GM20000 (cell line): ENCODE data around the gene AANAT.

Experiments
- DNase-seq: peaks from one replicate; pipeline ENCODE4 v3.0.0; 2012; ENCODE audit warnings: low spot score
- CTCF ChIP-seq: IDR thresholded peaks from 2 replicates; pipeline ENCODE4 v1.5.1; 2012; ENCODE audit warnings: mild to moderate bottlenecking, control low read depth; ENCODE audit errors: extremely low read depth, missing control alignments

The AANAT gene

GRCh38 chr17:76442341-76443338, 24.8 kb upstream of the AANAT start:
- DNase-seq, result no peak
- TF ChIP-seq CTCF, result no peak

GRCh38 chr17:76444518-76445311, 22.7 kb upstream of the AANAT start:
- no peak for DNase-seq
- no peak for TF ChIP-seq CTCF

- DNase-seq, result no peak
- no peak for TF ChIP-seq CTCF
These were observed 21.5 kb upstream of the AANAT start for GRCh38 chr17:76445697-76446448.

GRCh38 chr17:76446449-76447231, 20.8 kb upstream of the AANAT start:
- DNase-seq, result no peak
- TF ChIP-seq CTCF, result no peak

- no peak for DNase-seq
- TF ChIP-seq CTCF, result no peak
These were observed 19.3 kb upstream of the AANAT start for GRCh38 chr17:76447931-76448652.

- no peak for DNase-seq
- TF ChIP-seq CTCF, result no peak
These were observed 18.3 kb upstream of the AANAT start for GRCh38 chr17:76449126-76449525.
